ENCODE measurements around the gene EARS2. TPM values are rescaled to one million over a fixed set of nuclear protein-coding genes. Genes with fewer than 3 reads are reported as not detected.

The EARS2 gene
- polyA plus RNA-seq, 1 donor from 2014 or later, result 22.2 TPM

- no peak for TF ChIP-seq REST (IDR thresholded peaks at IDR 0.05; ENCODE audit: borderline replicate concordance)
- no peak for TF ChIP-seq CTCF (IDR thresholded peaks at IDR 0.05; ENCODE audit: poor library complexity, severe bottlenecking)
- TF ChIP-seq SMC3 (conservative IDR thresholded peaks at IDR 0.05; ENCODE audit: poor library complexity), result no peak
- no peak overlapping the region for H3K27ac ChIP-seq (ENCODE audit: low read length)
- no peak overlapping the region for H3K4me2 ChIP-seq (ENCODE audit: low read length)
- H3F3A ChIP-seq (ENCODE audit: insufficient read depth, low read length, poor library complexity, severe bottlenecking), result no peaks in the 10 kb centered on the region
- no peak overlapping the region for H2AFZ ChIP-seq (ENCODE audit: low read depth, low read length)
- H3K27me3 ChIP-seq (ENCODE audit: insufficient read depth, low read depth, low read length), result no peaks in the 10 kb centered on the region
- H3K9me2 ChIP-seq (ENCODE audit: insufficient read depth, low read length), result no peaks in the 10 kb centered on the region
- H3K36me3 ChIP-seq (ENCODE audit: insufficient read depth, low read length), result no peaks in the 10 kb centered on the region
- H3K9ac ChIP-seq (ENCODE audit: low read length), result no peak overlapping the region
- H3K79me2 ChIP-seq (replicated peaks; ENCODE audit: insufficient read depth, low read length), result peaks cover 40% of the 10 kb centered on the region
- H3K4me3 ChIP-seq (ENCODE audit: low read length), result no peak overlapping the region
- no peaks in the 10 kb centered on the region for H4K20me1 ChIP-seq (ENCODE audit: insufficient read depth)
- H3K9me3 ChIP-seq (ENCODE audit: low read length), result no peaks in the 10 kb centered on the region
Measured at GRCh38 chr16:23594186-23594585, 37.0 kb upstream of the EARS2 start.

GRCh38 chr16:23590181-23590580 lies 33.0 kb upstream of the EARS2 start:
- Histone ChIP-seq H3K79me2 (replicated peaks; ENCODE audit: insufficient read depth, low read length) (peaks cover 31% of the 10 kb centered on the region), H3K9me3 (ENCODE audit: low read length) (no peaks in the 10 kb centered on the region), H3K27ac (ENCODE audit: low read length) (no peak overlapping the region), H2AFZ (ENCODE audit: low read depth, low read length) (no peak overlapping the region), H3K27me3 (ENCODE audit: insufficient read depth, low read depth, low read length) (no peaks in the 10 kb centered on the region), H3K4me3 (ENCODE audit: low read length) (no peak overlapping the region), H3K9me2 (ENCODE audit: insufficient read depth, low read length) (no peaks in the 10 kb centered on the region), H3K9ac (ENCODE audit: low read length) (no peak overlapping the region), H3F3A (ENCODE audit: insufficient read depth, low read length, poor library complexity, severe bottlenecking) (no peaks in the 10 kb centered on the region), H3K36me3 (ENCODE audit: insufficient read depth, low read length) (no peaks in the 10 kb centered on the region), H3K4me2 (ENCODE audit: low read length) (no peak overlapping the region), H4K20me1 (ENCODE audit: insufficient read depth) (no peaks in the 10 kb centered on the region)
- TF ChIP-seq EZH2 (IDR thresholded peaks at IDR 0.05; ENCODE audit: borderline replicate concordance, insufficient read depth, low read length, poor library complexity, severe bottlenecking) (no peak), MXI1 (conservative IDR thresholded peaks at IDR 0.05; ENCODE audit: poor library complexity, severe bottlenecking) (no peak), RAD21 (conservative IDR thresholded peaks at IDR 0.05) (no peak)

- no peaks in the 10 kb centered on the region for H3K9me3 ChIP-seq (ENCODE audit: low read length)
- H3K36me3 ChIP-seq (ENCODE audit: insufficient read depth, low read length), result no peaks in the 10 kb centered on the region
- H4K20me1 ChIP-seq (ENCODE audit: insufficient read depth), result no peaks in the 10 kb centered on the region
- H3F3A ChIP-seq (ENCODE audit: insufficient read depth, low read length, poor library complexity, severe bottlenecking), result no peaks in the 10 kb centered on the region
- H3K79me2 ChIP-seq (replicated peaks; ENCODE audit: insufficient read depth, low read length), result peaks cover 11% of the 10 kb centered on the region
- H3K9ac ChIP-seq (ENCODE audit: low read length), result no peak overlapping the region
- no peak overlapping the region for H3K27ac ChIP-seq (ENCODE audit: low read length)
- H3K9me2 ChIP-seq (ENCODE audit: insufficient read depth, low read length), result no peaks in the 10 kb centered on the region
- no peak overlapping the region for H3K4me2 ChIP-seq (ENCODE audit: low read length)
- no peaks in the 10 kb centered on the region for H3K27me3 ChIP-seq (ENCODE audit: insufficient read depth, low read depth, low read length)
- no peak for TF ChIP-seq CTCF (IDR thresholded peaks at IDR 0.05; ENCODE audit: poor library complexity, severe bottlenecking)
- TF ChIP-seq EZH2 (IDR thresholded peaks at IDR 0.05; ENCODE audit: borderline replicate concordance, insufficient read depth, low read length, poor library complexity, severe bottlenecking), result no peak
- TF ChIP-seq POLR2AphosphoS5 (IDR thresholded peaks at IDR 0.05), result no peak
- no peak for TF ChIP-seq MXI1 (conservative IDR thresholded peaks at IDR 0.05; ENCODE audit: poor library complexity, severe bottlenecking)
- no peak for TF ChIP-seq REST (IDR thresholded peaks at IDR 0.05; ENCODE audit: borderline replicate concordance)
- TF ChIP-seq EP300 (conservative IDR thresholded peaks at IDR 0.05; ENCODE audit: poor library complexity, severe bottlenecking), result no peak
- no peak for TF ChIP-seq SMC3 (conservative IDR thresholded peaks at IDR 0.05; ENCODE audit: poor library complexity)
- TF ChIP-seq TAF1 (IDR thresholded peaks at IDR 0.05; ENCODE audit: low read depth), result no peak
- no peak for TF ChIP-seq RAD21 (conservative IDR thresholded peaks at IDR 0.05)
- H3K4me3 ChIP-seq (ENCODE audit: low read length), result no peak overlapping the region
- H2AFZ ChIP-seq (ENCODE audit: low read depth, low read length), result no peak overlapping the region
Measured at GRCh38 chr16:23587726-23588125, 30.6 kb upstream of the EARS2 start.
